GM18498 (cell line): ENCODE data around the gene MYO5B.

Source experiments
- ATAC-seq: cut with Tn5 transposase; IDR thresholded peaks from one replicate; pipeline ENCODE4 v1.9.1; 2021; ENCODE audit warnings: mild to moderate bottlenecking, moderate library complexity; ENCODE audit not compliant: unreplicated experiment

The MYO5B gene

GRCh38 chr18:49976001-49976400 is 218.9 kb downstream of the MYO5B start:
- no peak for ATAC-seq

DNA sequence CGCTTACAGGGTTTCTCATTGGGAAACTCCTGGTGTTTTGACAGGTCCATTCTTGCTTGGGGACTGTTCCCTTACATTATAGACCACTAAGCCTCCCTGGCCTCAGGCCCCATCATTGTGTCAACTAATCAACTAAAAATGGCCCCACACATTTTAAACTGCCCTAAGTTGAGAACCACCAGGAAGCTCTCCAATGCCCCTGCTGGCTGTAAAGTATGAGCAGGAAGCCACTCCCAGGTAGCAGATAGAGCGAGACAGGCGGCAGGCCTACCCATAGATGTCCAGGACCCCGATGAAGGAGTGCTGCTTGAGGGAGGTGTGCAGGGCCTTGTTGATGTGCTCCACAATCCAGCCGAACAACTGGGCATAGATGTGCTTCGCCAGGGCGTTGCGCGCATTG is 220.9 kb downstream of the MYO5B start:
- ATAC-seq, result no peak

DNA sequence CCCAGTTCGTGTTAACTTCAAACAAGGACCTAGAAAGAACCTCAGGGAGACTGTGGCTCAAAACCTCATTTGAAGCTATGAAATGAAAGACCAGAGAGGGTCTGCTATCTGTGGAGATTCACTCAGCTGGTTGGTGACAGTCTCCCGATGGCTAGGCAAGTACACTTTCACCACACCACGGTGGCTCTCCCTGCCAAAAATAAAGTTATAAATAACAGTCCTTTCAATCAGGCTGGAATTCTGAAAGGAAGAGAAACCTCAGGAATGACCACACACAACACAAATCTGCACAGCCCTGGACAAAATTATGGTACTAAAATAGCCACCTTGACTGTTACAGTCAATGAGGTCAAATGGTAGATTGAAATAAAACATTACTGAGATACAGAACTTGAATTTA is 221.4 kb downstream of the MYO5B start:
- no peak for ATAC-seq

DNA sequence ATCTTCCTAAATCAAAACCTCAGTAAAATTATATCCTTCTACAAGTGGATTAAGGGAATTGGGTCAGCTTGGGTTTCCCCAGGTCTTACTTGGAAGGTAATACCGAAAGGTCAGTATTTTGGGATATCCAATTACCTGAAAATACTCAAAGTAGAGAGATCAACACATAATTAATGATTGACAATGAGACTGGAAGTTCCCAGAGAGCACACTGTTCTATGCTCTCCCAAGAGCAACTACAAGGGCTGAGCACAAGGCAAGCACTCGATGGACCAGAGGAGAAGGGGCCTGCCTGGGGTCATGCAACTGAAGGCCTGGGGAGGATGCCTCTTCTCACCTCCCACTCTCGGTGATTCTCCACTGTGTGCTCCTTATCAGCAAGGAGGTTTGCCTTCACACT is 222.4 kb downstream of the MYO5B start:
- no peak for ATAC-seq

DNA sequence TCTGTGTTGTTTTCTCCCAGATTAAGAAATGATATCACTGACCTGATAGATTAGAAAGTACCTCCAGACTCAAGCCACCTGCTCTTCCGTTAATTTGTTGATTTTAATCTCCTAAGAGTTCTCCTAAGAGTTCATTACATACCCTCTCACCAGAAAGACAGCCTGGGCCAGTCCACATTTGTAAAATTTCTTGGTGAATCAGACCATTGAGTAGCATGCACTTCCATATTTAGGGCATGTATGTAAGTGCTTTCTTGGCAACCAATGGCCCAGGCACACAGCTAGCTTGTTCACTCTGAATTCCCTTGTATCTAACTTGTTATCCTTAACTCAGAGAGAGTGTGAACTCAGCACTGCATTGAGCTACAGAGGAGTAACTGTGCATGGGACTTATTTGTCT is 223.5 kb downstream of the MYO5B start:
- no peak for ATAC-seq

GRCh38 chr18:49970319-49970718 is 224.6 kb downstream of the MYO5B start:
- peak; percentile 46 for ATAC-seq

GRCh38 chr18:49968644-49969309 is 226.2 kb downstream of the MYO5B start:
- ATAC-seq, result no peak

DNA sequence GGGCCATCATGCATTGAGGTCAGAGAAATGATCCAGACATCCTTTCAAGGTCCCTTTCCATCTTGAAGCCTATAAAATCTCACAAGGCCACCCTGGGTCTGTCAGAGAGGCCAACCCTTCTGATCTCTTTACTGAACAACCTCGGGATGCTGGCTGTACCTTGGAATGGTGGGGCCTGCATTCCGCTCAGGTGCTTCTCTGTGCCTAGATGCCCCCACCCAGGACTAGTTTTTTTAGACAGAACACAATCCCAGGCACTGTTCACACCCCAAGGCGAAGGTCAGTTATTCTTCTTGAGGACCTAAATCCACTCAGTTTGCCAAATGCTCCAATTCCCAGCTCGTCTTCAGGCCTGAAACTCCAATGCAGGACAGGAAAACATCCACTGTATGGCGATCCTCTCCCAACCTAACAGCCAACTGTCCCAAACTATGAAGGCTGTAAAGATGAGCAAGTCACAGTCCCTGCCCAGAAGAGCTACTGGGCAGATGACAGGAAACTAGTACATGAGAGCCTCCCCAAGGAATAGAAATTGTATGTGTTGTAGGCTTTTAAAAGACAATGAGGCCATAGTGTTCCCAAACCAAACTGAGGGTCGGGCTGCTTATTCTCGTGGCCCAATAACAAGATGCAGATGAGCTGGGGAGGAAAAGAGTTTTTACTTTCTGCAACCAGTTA is 227.2 kb downstream of the MYO5B start:
- no peak for ATAC-seq

DNA sequence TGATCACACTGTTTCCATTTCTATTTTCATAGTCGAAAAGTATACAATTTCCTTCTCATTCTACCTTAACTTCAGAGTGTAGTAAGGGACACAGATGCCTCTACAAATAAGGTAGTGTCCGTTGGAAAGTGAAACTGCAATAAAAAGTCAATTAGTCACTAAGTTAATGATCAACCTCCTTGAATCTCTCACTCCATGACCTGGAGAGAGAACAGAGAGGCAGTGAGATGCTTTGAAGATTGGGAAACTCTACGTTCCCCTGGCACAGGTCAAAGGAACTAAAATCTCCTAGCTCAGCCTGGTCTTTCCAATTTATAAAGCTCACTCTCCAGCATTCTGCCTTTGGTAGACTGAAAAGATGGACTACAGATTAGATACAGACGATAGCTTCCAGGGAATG is 227.8 kb downstream of the MYO5B start:
- ATAC-seq, result peak; percentile 80

GRCh38 chr18:49966090-49966489 is 228.9 kb downstream of the MYO5B start:
- no peak for ATAC-seq

GRCh38 chr18:49963217-49963616 is 231.7 kb downstream of the MYO5B start:
- no peak for ATAC-seq

DNA sequence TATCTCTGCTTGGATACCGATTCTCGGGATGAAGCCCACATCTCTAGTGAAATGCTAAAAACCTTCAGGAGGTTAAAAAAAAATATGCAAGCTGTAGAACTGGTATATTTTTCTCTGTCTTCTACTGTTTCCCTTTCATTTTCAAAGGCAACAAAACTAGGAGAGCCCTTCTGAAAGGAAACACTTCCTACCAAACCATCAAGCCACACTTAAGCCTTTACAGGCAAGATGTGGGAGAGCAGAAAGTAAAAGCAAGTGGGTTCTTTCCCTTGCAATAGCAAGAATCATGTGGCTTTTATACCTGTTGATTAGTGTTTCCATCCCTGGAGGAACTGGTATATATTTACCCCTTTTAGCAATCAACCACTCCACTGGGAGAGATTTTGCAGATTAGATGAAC is 233.7 kb downstream of the MYO5B start:
- ATAC-seq, result peak; percentile 46

DNA sequence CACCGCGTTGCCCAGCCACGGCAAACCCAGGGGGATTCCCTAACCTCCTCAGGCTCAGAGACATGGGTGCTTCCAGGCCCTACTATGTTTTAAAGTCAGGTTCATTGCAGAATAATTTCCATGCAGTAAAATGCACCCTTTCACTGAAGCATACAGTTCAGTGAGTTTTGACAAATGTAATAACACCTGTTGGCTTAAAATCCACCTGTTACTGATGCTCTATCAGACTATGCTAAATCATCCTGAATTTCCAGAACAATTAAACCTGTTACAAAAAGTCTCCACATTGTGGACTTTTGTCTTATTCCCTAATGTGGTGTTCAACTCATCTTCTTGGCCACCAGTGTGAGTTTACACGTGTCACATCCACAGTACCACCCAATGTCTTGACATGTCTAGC is 234.6 kb downstream of the MYO5B start:
- ATAC-seq, result no peak

DNA sequence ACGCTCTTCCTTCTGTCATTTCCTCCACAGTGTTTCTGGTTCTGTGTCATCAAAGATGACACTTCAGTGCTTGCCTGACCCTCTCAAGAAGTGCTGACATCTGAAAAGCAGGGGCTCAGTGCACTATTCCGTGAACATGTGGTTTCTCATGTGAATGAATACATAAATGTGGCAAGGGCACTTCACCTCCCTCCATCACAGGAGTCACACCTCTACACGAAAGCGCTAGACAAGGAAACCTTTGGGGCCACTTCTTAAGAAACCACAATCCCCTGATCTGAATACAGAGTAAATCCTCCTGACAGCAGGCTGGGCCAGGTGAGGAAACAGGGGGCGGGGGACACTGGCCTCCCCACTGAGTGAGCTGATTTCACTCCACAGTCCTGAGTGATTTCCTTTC is 235.8 kb downstream of the MYO5B start:
- ATAC-seq, result peak; percentile 67

GRCh38 chr18:49955263-49955662 is 239.7 kb downstream of the MYO5B start:
- ATAC-seq, result no peak

- ATAC-seq, result no peak
Observed at GRCh38 chr18:49953391-49953790, 241.6 kb downstream of the MYO5B start.

- no peak for ATAC-seq
Observed at GRCh38 chr18:49949951-49950395, 245.0 kb downstream of the MYO5B start.

- ATAC-seq, result no peak
Observed at GRCh38 chr18:49948975-49949374, 246.0 kb downstream of the MYO5B start.

GRCh38 chr18:49944663-49945062 is 250.3 kb downstream of the MYO5B start:
- ATAC-seq, result no peak

- no peak for ATAC-seq
Observed at GRCh38 chr18:49936821-49937220, 258.1 kb downstream of the MYO5B start.

GRCh38 chr18:49935215-49935614 is 259.7 kb downstream of the MYO5B start:
- ATAC-seq, result no peak

- no peak for ATAC-seq
Observed at GRCh38 chr18:49934457-49934856, 260.5 kb downstream of the MYO5B start.
